HG03066 (cell line): ENCODE results near the gene F8.
"Not testable (repeated sequence)": the region's sequence is repeated elsewhere in the genome, so short reads cannot be mapped to it uniquely, and the experiment has no call there.

Experiments used
- ATAC-seq: cut with Tn5 transposase; IDR thresholded peaks from one replicate; pipeline ENCODE4 v1.9.1; 2021; ENCODE audit warnings: low read depth; ENCODE audit not compliant: unreplicated experiment

F8 gene

DNA sequence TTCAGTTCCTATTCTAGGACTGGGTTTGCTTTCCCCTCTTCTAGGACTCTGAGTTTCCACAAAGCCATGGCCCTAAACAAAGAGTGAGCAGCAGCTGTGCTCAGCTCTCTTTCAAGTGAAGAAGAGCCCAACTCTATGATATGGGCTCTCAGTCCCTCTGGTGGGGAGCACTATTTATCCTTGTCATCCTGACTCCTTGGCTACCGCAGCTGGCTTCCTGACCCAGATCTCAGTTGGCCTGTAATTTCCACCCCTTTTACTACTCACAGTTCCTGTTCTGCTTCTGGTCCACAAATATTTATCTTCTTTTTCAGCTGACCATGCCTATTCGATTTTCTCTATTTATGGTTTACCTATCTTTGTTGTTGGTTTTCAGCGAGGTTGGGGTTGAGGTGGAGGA lies 33.8 kb downstream of the F8 start:
- ATAC-seq, result no peak

DNA sequence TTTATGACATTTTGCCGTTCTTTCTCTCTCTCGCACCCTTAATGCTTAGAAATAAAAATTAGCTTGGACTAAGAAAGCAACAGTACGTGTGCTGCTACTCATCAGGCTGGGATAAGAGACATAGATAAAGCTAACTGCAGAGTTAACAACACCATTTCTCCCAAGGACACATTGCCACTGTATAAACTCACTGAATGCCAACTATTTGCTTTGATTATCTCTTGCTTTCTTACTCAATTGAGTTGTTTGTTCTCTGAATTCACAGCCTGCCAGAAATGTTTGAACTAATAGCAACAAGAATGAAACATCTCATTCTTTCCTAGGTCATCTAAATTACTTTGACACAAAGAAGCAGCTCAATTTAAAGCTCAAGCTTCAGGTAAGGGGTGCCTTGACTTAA lies 34.6 kb downstream of the F8 start:
- no peak for ATAC-seq

DNA sequence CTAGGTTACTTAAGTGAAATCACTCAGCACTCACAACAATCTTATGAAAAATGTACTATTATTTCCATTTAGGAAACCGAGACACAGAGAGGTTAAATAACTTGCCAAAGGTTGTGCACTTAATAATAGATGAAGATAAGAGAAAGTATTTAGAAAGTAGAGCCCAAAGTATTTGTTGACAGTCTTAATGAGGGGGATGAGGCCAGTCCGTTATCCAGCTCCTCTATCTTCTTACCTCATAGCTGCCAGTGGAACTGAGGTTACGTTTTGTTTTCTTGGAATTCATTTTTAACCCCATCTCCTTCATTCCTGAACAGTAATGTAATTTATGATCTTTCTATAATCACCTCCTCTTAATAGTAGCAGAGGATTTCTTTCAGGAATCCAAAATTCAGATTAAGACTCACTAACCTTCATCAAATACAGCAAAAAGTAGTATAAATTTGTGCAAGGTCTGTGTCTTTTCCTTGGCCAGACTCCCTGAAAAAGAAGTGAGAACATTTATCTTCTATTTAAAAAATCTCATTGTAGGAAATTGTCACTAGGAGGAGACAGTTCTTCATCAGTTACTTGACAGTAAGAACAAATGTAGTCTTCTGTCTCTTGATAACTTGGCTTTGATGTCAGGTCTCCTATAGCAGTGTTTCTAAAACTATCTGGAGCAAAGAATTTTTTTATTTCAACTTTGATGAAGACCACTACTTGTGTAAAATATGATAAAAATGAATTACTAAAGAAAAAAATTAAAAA lies 35.5 kb downstream of the F8 start:
- ATAC-seq, result no peak

DNA sequence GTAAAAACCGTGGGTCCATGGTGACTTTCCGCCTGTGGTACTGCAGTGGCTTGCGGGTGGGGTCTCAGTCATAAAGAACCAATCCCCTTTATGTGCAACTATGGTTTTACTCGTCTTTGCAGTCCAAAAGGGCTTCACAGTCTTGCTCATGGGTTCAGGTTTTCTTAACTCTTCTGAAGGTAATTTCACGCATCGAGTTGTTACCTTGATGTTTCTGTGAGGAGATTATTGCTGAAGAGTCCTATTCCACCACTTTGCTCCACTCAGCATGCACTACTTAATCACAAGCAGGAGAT lies 41.5 kb downstream of the F8 start:
- ATAC-seq, result no peak

DNA sequence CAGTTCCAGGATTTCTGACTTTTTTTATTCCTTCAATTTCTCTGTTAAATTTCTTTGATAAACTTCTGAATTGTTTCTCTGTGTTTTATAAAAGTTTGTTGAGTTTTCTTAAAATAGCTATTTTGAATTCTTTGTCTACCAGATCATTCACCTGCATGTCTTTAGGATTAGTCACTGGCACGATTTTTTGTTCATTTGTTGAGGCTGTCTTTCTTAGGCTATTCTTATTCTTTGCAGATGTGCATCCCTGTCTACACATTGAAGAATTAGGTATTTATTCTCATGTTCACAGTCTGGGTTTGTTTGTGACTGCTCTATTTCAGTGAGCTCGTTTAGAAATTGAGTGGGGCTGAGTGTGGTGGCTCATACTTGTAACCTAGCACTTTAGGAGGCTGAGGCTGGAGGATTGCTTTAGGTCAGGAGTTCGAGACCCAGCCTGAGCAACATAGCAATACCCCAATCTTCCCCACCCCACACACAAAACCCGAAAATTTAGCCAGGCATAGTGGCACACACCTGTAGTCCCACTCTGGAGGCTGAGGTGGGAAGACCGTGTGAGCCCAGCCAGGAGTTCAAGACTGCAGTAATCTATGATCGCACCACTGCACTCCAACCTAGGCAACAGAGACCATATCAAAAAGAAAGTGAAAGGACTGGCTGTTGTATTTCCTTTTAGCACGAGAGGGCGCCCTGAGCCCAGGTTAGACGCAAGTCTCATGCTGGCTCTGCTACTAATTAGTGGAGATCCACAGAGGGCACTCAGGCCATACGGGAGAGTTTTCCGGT lies 42.0 kb downstream of the F8 start:
- ATAC-seq, result peak; percentile 90

DNA sequence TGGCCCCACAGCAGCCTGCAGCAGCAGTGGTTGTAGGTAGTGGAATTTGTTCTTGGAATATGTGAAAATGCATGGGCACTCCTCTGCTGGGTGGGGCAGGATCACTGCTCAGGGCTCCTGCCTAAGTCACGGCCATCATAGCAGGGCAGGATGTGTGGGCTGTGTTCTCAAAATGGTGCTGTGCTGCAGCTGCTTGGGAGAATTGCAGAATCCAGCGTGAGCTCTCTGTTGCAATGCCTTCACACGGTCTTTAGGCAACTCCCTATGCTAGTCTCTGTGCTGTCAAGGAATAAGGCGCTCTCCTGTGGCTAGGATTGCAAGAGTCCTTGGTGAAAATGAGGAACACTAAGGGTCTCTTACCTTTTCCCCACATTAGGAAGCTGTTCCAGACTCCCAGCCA lies 42.9 kb downstream of the F8 start:
- no peak for ATAC-seq

DNA sequence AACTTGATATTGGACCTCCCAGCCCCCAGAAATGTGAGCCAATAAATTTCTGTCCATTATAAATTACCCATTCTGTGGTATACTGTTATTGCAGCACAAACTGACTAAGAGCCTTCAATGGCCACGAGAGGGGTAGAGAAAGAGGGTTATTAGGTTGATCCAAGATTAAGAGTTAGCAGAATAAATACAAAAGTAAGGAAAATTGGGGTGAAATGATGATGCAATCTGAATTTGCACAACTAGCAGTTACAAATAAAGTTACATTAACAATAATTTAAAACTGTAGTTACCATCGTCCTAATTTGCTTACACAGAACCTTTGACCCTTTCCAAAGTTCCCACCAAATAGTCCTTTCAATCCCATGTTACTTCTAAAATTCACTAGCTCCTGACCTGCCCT lies 54.2 kb downstream of the F8 start:
- no peak for ATAC-seq

DNA sequence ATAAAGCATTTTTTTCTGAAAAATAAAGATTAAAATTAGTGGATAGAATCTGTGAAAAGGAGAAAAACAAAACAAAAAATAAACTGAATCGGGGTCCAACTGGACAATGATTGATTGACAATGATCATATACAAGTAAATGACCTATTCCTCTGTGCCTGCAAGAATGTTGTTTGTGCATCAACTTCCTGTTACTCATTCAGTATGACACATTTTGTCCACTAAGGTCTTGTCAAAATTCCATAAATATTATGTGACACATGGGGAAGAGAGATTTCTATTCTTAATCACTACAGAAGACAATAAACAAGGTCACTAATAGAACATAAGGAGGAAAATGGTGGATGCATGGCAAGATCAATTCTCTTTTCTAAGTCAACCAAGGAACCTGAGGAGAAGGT lies 54.9 kb downstream of the F8 start:
- ATAC-seq, result no peak

DNA sequence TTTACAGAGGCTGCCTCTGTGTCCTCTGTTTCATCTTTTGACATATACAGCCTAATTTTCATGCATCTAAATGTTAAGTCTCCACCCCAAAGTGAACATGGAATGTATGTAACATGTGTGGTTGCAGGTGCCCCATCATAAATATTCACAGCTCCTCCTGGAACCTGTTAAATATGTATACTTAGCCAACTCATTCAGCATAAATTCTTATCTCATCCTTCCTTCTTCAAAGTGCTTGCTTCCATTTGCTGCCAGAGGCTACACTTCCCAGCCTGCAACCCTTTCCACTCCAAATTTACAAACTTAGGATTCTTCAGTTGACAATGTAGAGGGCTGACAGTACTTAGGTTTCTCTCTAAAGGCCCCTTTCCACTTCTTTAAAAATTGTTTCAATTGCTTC lies 60.6 kb downstream of the F8 start:
- ATAC-seq, result no peak

DNA sequence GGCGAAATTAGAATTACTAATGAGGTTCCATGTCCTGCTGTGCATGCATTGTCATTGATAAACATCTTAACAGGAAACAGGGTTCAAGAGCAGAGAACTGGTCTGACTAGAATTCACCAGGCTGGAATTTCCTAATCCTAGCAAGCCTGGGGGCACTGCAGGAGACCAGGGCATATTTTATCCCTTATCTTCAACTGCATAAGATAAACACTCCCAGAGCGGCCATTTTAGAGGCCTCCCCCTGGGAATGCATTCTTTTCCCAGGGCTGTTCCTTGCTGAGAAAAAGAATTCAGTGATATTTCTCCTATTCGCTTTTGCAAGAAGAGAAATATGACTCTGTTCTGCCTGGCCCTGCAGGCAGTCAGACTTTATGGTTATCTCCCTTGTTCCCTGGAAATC lies 66.7 kb downstream of the F8 start:
- ATAC-seq, result not testable (repeated sequence)

DNA sequence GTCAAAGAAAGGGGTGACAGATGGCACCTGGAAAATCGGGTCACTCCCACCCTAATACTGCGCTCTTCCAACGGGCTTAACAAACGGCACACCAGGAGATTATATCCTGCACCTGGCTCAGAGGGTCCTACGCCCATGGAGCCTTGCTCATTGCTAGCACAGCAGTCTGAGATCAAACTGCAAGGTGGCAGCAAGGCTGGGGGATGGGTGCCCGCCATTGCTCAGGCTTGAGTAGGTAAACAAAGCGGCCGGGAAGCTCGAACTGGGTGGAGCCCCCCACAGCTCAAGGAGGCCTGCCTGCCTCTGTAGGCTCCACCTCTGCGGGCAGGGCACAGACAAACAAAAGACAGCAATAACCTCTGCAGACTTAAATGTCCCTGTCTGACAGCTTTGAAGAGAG lies 83.3 kb downstream of the F8 start:
- ATAC-seq, result not testable (repeated sequence)

DNA sequence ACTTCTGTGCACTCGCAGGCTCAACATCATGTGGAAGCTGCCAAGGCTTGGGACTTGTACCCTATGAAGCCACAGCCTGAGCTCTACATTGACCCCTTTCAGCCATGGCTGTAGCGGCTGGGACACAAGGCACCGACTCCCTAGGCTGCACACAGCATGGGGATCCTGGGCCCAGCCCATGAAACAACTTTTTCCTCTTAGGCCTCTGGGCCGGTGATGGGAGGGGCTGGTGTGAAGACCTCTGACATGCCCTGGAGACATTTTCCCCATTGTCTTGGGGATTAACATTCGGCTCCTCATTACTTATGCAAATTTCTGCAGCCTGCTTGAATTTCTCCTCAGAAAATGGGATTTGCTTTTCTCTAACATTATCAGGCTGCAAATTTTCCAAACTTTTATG lies 97.8 kb downstream of the F8 start:
- not testable (repeated sequence) for ATAC-seq

DNA sequence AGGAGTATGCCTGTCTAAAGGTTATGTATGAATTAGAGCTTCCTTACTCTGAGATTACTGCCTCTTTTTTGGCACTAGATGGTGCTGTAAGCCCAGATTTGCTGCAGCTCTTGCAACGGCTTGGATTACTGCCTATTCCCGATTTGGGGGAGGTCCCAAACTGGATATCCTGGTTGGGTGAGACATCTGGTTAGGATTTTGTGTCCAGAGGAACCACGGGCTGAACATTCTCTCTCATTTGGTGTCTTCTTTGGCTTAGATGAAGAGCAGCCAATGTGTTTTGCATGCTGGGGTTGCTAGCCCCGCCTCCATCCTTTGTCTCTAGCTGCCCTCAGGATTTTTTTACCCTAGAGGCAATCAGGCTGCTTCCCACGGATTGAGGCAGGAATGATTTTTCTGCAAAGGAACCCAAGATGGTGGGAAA lies 104.5 kb downstream of the F8 start:
- ATAC-seq, result no peak

DNA sequence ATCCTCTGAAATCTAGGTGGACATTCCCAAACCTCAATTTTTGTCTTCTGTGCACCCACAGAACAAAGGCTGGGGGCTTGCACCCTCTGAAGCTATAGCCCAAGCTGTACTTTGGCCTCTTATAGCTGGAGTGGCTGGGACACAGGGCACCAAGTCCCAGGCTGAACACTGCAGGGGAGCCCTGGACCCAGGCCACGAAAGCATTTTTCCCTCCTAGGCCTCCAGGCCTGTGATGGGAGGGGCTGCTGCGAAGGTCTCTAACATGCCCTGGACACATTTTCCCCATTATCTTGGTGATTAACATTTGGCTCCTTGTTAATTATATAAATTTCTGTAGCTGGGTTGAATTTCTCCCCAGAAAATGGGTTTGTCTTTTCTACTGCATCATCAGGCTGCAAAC lies 108.5 kb downstream of the F8 start:
- ATAC-seq, result no peak

DNA sequence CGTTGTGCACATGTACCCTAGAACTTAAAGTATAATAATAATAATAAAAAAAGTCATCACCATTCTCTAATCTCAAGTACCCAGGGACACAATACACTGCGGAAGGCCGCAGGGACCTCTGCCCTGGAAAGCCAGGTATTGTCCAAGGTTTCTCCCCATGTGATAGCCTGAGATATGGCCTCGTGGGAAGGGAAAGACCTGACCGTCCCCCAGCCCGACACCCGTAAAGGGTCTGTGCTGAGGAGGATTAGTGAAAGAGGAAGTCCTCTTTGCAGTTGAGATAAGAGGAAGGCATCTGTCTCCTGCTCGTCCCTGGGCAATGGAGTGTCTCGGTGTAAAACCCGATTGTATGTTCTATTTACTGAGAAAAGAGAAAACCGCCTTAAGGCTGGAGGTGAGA lies 112.0 kb downstream of the F8 start:
- not testable (repeated sequence) for ATAC-seq

DNA sequence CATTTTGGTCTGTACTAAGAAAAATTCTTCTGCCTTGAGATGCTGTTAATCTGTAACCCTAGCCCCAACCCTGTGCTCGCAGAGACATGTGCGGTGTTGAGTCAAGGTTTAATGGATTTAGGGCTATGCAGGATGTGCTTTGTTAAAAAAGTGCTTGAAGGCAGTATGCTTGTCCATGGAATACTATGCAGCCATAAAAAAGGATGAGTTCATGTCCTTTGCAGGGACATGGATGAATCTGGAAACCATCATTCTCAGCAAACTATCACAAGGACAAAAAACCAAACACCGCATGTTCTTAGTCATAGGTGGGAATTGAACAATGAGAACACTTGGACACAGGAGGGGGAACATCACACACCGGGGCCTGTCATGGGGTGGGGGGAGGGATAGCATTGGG lies 112.5 kb downstream of the F8 start:
- not testable (repeated sequence) for ATAC-seq

DNA sequence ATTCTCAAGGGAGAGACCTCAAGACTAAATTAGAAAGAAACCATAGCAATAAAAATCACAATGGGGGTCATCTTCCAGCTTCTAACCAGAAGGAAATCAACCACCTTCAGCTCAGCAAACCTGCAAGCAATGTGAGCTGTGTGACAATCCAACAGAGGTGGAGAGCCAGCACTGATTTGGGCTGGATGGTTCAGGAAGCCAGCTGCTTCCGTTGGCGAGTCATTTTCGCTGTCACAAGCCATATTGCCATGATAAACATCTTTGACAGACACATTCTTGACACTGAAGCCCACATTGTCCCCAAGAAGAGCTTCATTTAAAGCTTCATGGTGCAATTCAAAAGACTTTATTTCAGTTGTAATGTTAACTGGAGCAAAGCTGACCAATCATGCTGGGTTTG lies 113.7 kb downstream of the F8 start:
- no peak for ATAC-seq

DNA sequence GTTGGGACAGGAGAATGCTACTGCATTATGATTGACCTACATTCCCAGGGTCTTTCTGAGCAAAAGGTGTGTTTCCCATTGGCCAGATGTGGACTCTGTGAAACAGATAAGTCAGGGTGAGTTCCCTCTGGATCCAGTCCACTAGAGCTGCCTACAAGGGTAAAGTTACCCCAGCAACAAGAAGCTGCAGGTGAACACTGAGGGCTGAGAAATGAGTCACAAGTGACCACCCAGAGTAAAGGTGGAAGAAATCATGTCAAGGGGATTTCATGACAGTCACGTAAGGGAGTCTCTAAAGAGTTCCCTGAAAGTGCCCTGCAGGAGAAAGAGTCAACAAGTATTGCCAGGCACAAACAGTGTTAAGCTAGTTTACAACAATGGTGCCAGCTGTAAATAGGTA lies 120.1 kb downstream of the F8 start:
- ATAC-seq, result no peak

DNA sequence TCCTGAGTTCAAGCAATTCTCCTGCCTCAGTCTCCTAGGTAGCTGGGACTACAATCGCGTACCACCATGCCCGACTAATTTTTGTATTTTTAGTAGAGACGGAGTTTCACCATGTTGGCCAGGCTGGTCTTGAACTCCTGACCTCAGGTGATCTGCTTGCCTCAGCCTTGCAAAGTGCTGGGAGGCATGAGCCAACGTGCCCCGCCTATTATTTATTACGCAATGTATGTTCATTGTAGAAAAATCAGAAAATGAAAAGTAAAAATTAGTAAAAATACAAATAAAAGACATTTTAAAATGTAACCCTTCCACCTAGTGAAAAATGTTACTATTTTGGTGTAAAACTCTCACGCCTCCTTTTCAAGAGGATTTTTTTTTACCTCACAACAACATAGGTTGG lies 122.2 kb downstream of the F8 start:
- ATAC-seq, result no peak

DNA sequence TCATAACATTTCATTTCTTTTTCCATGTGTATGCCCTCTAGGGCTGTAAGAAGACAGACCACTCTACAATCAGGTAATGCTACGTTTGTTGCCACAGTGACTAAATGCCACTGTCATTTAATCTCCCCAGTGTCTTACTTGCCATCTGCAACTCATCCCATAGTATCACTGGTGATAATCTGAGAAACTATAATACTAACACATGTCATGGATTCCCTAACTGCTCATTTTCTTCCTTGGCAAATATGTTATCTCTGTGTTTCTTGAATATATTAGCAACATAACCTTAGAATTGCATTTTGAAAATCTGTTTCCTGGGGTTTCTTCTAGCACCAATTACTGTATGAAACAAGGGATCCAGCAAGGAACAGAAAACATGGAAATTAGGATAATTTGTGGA lies 130.2 kb downstream of the F8 start:
- no peak for ATAC-seq

DNA sequence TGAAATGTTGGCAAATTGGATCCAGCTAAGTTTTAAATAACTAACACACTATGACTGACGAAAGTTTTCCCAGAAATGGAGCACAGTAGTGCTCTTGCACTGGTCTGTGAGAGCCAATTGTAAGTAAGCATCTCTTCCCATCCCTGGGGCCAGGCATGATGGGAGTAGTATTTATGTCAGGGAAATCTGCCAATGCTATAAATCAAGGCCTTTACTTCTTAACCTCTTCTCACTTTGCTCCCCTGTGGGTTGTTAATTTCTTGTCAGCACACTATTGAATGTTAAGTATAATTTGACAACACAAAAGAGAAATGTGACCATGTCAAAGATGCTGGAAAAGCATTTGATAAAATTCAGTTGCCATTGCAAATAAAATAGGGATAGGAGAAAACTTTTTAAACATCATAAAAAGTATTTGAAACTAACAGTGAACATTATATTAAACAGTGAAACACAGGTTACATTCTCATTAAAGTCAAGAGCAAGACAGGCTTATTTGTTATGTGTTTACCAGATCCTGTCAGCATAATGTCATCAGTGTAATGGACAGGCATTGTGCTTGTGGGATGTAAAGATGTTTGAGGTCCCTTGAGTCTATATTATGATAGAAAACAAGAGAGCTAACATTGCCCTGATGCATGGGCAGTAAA lies 131.4 kb downstream of the F8 start:
- no peak for ATAC-seq

DNA sequence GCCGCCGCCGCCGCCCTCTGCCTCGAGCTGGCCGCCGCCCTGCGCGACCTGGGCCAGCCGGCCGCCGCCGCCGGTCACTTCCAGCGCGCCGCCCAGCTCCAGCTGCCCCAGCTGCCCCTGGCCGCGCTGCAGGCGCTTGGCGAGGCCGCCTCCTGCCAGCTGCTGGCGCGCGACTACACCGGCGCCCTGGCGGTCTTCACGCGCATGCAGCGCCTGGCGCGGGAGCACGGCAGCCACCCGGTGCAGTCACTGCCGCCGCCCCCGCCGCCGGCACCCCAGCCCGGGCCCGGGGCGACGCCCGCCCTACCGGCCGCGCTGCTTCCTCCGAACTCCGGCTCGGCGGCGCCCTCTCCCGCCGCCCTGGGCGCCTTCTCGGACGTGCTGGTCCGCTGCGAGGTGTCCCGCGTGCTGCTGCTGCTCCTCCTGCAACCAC lies 135.7 kb downstream of the F8 start:
- peak; percentile 46 for ATAC-seq
